Prostate gland (tissue), 2 donors: ENCODE results near the gene TEDC2.

Experiments
- POLR2A ChIP-seq: fragments of 450-650 bp; IDR thresholded peaks from one replicate; pipeline ENCODE4 v1.6.1; 2016; ENCODE audit warnings: antibody characterized with exemption, mild to moderate bottlenecking
- POLR2AphosphoS5 ChIP-seq: sonication (generic); formaldehyde crosslinking; IDR thresholded peaks from one replicate; pipeline ENCODE4 v1.6.1; 2017; ENCODE audit warnings: antibody characterized with exemption
- TF ChIP-seq, protein P1 (sequence below), 4 experiments: fragments of 200-600 bp in 2 of 4; fragments of 450-650 bp in 2 of 4; sonication (generic) in 2 of 4; IDR thresholded peaks; 1 replicate in 3 of 4; 2 replicates in 1 of 4; pipeline ENCODE4 v1.5.1; 2016 to 2019; ENCODE audit warnings: antibody characterized with exemption in 4 of 4, mild to moderate bottlenecking in 2 of 4, moderate library complexity in 2 of 4

DNA sequence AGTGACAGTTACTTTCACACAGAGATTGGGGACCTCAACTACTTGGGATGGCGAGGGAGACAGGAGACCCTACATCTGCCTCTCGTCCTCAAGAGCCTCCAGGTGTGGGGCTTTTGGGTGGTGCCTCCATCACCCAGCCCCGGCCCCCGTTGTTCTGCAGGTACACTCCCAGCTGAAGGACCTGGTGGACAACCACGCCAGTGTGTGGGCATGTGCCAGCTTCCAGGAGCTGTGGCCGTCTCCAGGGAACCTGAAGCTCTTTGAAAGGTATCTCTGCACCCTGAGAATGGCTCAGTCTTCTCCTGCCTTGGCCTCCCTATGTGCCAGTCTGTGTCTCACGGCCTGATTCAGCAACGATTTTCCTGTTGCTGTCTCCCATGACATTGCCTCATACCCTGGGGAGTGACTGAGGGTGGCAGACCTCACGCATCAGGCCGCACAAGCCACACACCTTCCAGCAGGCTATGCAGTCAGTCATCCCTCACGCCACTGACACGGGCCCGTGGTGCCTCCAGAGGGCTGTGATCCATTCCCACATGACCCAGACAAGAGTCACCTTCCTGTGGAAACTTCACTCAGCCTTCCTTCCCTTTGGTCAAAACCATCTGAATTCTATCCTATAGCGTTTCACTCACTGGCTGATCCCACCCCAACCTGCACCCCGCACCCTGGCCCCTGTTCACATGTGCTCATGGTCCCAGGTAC, 27.0 kb upstream of the TEDC2 start:
- TF ChIP-seq, protein P1, sequence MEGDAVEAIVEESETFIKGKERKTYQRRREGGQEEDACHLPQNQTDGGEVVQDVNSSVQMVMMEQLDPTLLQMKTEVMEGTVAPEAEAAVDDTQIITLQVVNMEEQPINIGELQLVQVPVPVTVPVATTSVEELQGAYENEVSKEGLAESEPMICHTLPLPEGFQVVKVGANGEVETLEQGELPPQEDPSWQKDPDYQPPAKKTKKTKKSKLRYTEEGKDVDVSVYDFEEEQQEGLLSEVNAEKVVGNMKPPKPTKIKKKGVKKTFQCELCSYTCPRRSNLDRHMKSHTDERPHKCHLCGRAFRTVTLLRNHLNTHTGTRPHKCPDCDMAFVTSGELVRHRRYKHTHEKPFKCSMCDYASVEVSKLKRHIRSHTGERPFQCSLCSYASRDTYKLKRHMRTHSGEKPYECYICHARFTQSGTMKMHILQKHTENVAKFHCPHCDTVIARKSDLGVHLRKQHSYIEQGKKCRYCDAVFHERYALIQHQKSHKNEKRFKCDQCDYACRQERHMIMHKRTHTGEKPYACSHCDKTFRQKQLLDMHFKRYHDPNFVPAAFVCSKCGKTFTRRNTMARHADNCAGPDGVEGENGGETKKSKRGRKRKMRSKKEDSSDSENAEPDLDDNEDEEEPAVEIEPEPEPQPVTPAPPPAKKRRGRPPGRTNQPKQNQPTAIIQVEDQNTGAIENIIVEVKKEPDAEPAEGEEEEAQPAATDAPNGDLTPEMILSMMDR (IDR thresholded peaks at IDR 0.05) = no peak
- TF ChIP-seq POLR2A (no peak), POLR2AphosphoS5 (no peak)
